HuH-7 (cell line): ENCODE results near the gene COL28A1.
"Not testable (repeated sequence)": the region's sequence is repeated elsewhere in the genome, so short reads cannot be mapped to it uniquely, and the experiment has no call there.

Source experiments
- DNase-seq: peaks from one replicate; pipeline ENCODE4 v3.0.0; 2011; ENCODE audit warnings: low spot score

The COL28A1 gene

GRCh38 chr7:7561591-7561990 lies 25.9 kb upstream of the COL28A1 start:
- DNase-seq: not testable (repeated sequence)

- no peak for DNase-seq
Observed at GRCh38 chr7:7557252-7557651, 21.6 kb upstream of the COL28A1 start.

- DNase-seq: no peak
Observed at GRCh38 chr7:7556852-7557251, 21.2 kb upstream of the COL28A1 start.

- DNase-seq: no peak
Observed at GRCh38 chr7:7554649-7555575, 19.2 kb upstream of the COL28A1 start.

GRCh38 chr7:7554021-7554432 lies 18.4 kb upstream of the COL28A1 start:
- no peak for DNase-seq

GRCh38 chr7:7553386-7553785 lies 17.7 kb upstream of the COL28A1 start:
- no peak for DNase-seq

- no peak for DNase-seq
Observed at GRCh38 chr7:7552199-7552598, 16.5 kb upstream of the COL28A1 start.

- DNase-seq: no peak
Observed at GRCh38 chr7:7550663-7551062, 15.0 kb upstream of the COL28A1 start.

- DNase-seq: no peak
Observed at GRCh38 chr7:7548407-7548806, 12.7 kb upstream of the COL28A1 start.

GRCh38 chr7:7542251-7542835 lies 6.7 kb upstream of the COL28A1 start:
- DNase-seq: no peak

- DNase-seq: no peak
Observed at GRCh38 chr7:7539711-7540110, 4.0 kb upstream of the COL28A1 start.

- no peak for DNase-seq
Observed at GRCh38 chr7:7539152-7539551, 3.5 kb upstream of the COL28A1 start.

- no peak for DNase-seq
Observed at GRCh38 chr7:7537711-7538110, 2.0 kb upstream of the COL28A1 start.

- no peak for DNase-seq
Observed at GRCh38 chr7:7536396-7537019, 835 bp upstream of the COL28A1 start.

- DNase-seq: no peak
Observed at GRCh38 chr7:7533831-7534430, 1.7 kb downstream of the COL28A1 start.

GRCh38 chr7:7529328-7529727 lies 6.3 kb downstream of the COL28A1 start:
- no peak for DNase-seq

GRCh38 chr7:7527047-7527446 lies 8.6 kb downstream of the COL28A1 start:
- DNase-seq: no peak

GRCh38 chr7:7526006-7526405 lies 9.7 kb downstream of the COL28A1 start:
- DNase-seq: no peak

GRCh38 chr7:7524121-7524520 lies 11.6 kb downstream of the COL28A1 start:
- DNase-seq: no peak

GRCh38 chr7:7522421-7522820 lies 13.3 kb downstream of the COL28A1 start:
- no peak for DNase-seq

- DNase-seq: no peak
Observed at GRCh38 chr7:7521259-7521658, 14.4 kb downstream of the COL28A1 start.

GRCh38 chr7:7519528-7519927 lies 16.1 kb downstream of the COL28A1 start:
- DNase-seq: no peak

- no peak for DNase-seq
Observed at GRCh38 chr7:7519056-7519455, 16.6 kb downstream of the COL28A1 start.
